NCI-H2196 (cell line): ENCODE results near the gene MIF4GD.
"Not testable (repeated sequence)": the region's sequence is repeated elsewhere in the genome, so short reads cannot be mapped to it uniquely, and the experiment has no call there.

Source experiments
- DNase-seq: peaks from one replicate; lab custom pipeline; 2025; ENCODE audit not compliant: unreplicated experiment; lab: John Stamatoyannopoulos, UW

MIF4GD gene, protein sequence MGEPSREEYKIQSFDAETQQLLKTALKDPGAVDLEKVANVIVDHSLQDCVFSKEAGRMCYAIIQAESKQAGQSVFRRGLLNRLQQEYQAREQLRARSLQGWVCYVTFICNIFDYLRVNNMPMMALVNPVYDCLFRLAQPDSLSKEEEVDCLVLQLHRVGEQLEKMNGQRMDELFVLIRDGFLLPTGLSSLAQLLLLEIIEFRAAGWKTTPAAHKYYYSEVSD

DNA sequence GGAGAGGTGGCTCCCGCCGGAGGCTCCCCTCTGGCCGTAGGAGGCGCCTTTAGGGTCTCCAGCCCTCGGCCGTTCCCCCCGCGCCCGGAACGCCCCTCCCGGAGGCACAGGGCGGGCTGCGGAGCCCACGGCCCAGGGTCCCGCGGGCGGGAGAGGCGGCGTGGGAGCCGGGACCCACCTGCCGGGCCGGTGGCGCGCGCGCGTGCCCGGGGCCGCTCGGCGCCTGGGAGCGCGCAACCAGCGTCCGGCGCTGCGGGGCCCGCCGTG is at the start of gene MIF4GD:
Gene MIF4GD (minus strand): TSS at position 266 of the 267 bp plus-strand sequence. CDS start 1,036 bp downstream, outside the sequence.
- DNase-seq, result no peak

DNA sequence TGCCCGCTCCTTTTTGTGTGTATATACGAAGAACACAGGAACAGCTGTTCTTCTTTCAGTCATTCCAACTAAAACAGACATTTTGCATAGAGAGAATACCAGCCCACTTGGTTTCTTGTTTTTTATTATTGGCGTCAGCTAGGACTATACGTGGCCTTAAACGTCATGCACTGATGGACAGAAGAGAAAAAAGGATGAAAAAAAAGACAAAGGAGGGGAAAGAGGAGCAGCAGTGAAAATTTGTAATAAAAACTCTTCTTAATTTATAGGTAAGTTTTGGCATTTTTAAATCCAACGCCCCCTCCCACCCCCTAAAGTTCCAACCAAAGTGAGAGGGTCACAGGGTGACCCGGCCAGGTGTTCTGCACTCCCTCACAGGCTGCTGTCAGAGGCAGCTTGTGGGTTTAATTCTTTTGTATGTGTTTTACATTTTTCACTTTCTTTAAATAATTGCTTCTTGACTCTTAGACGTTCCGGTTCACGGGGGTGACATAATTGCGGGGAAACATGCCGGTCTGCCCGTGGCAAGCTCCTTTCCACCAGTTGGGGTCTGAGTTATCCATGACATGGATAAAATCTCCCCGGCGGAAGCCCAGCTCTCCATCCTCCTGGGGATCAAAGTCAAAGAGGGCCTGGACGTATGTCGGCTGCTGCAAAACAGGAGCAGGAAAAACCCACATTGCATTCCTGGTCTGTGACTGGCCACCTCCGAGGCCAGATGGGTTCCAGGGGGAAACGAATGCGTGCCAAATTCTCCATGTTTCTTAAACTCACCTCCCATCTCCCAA is 49.1 kb upstream of the MIF4GD start:
- DNase-seq, result no peak

DNA sequence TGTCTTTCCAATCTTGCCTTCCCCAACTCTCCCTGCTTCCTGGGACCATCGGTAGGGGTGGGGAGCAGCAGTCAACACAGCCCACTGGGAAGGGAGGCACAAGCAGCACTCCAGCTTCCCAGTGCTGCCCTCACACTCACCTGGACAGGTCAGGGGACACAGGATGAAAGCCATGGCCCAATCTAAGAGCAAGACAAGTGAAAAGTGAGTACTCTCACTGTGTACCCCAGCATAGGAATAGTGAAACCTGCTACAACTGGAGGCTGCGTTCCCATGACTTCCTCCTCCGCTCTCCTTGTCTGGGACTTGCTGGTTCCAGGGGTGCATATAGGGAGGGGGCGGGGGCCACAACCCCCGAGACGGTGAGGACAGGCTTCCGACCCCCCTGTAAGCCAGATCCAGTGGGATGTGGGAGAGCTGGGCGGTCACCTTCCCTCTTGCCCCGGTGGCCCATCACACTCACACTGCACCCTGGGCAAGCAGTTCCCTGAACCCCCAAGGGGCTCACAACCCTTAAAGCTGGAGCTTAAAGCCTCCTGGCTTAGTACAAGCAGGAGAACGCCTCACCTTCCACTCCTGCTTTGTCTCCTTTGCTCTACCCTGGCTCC is 47.7 kb upstream of the MIF4GD start:
- no peak for DNase-seq

DNA sequence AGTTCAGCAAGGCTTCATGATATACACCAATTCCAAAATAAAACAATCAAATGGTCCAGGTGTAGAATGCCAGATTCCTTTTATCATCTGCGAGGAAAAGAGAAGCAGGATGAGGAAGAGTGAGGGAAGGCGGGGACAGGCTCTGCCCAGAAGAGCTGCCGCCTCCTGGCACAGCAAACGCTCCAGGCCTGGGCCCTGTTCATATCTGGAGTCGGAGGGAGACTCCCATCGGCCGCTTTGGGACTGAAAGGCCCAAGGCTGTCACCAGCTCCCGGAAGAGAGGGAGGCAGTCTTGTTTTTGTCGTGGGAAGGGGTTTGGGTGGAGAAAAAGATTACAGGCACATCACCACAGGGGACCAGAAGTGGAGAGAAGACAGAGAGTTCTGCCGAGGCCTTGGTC is 47.2 kb upstream of the MIF4GD start:
- no peak for DNase-seq

DNA sequence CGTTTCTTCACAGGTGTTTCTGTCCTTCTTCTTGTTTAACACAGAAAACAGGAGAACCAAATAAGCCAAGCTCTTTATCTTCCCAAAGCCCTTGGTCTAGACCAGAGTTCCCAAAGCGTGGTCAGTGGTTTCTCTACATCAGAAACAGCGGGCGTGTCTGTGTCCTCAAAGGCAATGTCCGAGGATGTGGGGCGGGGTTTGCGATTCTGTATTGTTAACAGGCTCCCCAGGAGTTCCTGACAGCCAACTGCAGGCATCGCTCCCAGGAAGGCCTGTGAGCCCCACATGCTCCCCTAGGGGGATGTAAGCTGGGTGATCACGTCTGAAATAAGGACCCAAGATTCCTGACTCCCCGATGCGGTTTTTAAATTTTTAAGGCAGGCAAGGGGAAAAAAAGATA is 46.6 kb upstream of the MIF4GD start:
- no peak for DNase-seq

DNA sequence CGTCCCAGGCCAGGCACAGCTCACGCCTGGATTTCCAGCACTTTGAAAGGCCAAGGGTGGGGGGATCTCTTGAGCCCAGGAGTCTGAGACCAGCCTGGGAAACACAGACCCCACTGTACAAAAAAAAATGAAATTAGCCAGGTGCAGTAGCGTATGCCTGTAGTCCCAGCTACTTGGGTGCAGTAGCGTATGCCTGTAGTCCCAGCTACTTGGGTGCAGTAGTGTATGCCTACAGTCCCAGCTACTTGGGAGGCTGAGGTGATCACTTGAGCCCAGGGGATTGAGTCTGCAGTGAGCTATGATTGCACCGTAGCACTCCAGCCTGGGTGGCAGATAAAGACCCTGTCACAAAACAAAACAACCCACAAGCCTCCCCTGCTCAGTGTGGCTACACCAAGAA is 45.2 kb upstream of the MIF4GD start:
- DNase-seq, result no peak

DNA sequence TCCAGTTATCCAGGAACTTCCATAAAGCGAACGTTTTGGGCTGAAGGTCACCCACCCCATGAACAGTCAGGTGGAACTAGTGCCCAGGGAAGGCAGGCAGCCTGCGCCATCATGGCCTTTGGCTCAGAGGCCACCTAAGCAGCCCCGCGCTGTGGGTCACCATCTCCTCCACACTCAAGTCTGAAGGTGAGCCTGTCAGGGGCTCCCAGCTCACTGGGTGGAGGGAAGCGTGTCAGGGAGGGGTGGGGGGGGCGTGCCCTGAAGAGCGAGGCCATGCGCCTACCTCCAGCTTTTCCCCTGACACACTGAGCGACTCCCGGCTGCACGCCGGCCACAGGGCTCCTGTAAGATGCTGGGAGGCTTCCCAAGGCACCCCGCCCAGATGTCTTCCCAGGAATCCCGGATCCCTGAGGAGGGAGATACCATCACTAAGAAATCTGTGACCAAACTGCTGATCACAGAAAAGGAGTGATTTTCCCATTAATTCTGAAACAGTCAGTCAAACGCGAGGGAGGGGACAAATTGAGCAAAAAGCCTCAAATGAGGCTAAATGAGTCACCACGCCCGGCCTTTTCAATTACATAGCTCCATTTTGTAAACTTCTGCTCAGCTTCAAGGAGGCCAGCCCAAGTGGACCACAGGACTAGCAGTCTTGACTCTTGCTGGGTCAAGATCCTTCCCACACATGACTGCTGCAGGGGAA is 44.7 kb upstream of the MIF4GD start:
- no peak for DNase-seq

DNA sequence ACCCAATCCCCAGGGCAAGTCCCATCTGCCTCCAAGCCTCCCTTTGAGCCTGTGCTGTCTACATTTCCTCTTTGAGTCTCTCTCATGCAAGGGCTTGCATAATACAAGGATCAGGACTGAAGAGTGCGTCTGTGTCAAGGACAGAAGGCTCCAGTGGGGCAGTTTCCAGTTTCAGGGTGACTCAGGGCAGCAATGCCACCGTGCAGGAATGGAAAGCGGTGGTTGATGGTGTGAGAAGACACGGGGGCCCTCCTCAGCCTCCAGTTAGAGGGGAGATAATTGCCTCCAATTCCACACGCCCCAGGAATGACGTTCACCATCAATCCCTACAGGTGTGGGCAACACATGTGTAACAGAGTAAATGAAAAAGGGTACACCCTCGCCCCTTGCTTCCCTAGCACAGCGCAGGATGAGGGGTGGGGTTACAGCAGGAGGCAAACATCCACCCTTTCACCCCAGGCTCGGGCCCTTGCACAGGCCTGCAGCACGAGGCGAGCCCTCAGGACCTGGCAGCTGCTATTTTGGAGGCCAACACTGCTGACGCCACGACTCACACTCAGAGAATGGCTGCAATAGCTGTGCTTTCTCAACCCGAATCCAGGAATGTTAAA is 43.0 kb upstream of the MIF4GD start:
- DNase-seq, result no peak

DNA sequence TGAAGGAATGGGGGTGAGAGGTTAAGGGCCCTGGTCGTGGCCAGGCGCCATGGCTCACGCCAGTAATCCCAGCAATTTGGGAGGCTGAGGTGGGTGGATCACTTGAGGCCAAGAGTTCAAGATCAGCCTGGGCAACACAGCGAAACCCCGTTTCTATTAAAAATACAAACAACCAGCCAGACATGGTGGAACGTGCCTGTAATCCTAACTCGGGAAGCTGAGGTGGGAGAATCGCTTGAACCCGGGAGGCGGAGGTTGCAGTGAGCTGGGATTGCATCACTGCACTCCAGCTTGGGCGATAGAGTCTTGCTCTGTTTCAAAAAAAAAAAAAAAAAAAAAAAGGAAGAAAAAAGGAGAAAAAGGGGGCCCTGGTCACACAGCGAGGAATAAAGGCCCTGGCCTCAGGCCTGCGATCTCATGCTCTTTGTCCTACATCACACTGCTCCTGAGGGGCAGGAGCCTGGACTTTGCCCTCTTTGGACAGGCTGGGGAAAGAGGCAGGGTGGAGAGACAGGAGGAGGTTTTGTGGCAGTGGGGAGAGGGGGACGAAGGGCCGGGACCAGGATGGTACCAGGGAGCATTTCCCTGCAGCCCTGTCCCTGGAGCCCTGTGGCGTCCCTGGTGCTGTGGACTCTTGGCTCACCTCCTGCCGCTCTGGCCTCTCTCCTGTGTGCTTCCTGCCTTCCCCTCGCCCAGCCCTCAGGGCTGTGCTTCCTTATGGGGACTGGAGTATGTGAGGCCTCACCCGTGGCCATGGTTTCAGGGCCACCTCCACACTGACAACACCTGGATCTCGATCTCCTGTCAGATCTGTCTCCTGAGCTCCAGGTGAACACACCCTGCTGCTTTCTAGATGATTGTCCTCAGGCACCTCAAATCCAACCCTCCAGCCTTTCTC is 38.0 kb upstream of the MIF4GD start:
- DNase-seq, result no peak

DNA sequence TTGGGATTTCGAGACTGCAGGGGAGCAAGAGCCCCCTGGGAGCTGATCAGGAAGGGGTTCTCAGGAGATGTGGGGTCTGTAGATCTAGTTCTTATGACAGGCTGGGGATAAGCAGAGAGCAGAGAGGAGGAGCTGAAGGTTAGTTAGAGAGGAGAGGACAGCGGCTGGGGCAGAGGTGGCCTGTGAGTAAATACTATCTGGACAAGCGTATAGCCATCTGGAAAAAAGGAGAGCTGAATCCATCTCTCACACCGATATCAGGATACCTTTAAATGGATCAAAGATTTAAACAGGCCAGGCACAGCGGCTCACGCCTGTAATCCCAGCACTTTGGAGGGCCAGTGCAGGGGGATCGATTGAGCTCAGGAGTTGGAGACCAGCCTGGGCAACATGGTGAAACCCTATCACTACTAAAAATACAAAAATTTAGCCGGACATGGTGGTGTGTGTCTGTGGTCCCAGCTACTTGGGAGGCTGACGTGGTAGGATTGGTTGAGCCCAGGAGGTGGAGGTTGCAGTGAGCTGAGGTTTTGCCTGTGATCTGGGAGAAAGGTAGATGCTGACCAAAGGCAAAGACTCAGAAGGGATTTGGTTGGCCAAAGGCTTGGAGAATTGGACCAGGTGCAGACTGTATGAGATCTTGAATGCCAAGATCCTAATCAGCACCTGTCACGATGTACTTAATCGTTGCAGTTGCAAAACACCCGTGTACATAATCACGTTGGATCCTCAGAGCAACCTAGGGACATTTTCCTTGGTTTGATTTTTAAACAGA is 37.1 kb upstream of the MIF4GD start:
- DNase-seq, result no peak

DNA sequence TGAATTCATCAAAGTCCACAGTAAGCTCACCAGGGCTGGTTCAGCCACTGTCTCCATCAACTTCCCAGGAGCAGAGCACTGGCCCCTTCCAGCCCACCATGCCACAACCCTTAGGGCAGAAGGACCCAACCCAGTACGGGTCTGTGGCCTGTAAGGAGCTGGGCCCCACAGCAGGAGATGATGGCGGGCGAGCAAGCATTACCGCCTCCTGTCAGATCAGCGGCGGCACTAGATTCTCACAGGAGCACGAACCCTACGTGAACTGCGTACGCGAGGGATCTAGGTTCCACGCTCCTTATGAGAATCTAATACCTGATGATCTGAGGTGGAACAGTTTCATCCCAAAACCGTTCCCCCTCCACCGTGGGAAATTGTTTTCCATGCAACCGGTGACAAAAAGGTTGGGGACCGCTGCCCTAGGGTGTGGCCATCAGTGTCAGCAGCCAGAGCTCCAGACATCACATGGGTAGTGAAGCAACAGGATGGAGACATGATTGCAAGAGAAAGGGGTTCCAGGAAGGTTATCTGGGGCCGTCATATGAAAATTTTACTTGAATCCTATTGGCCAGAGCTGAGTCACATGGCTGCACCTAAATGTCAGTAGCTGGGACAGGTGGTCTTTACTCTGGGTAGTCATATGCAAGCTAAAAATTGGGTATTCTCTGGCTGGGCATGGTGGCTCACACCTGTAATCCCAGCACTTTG is 30.6 kb upstream of the MIF4GD start:
- DNase-seq, result no peak

DNA sequence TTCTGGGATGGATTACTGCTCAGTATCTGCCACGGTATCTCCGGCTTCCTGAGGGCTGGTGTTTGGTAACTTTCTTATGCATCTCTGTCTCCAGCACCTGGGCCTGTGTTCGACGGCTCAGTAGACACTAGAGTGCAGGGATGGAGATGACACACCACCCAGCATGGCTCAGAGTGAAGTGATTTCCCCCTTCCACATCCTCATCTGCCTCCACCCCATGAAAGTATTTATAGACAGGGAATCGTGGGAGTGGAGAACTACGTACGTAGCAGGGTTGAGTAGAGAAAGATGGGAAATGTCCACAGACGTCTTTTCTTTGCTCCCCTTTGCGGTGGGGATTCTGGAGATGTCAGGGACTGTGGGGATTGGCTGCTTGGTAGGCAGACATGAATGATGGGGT is 30.0 kb upstream of the MIF4GD start:
- DNase-seq, result no peak

DNA sequence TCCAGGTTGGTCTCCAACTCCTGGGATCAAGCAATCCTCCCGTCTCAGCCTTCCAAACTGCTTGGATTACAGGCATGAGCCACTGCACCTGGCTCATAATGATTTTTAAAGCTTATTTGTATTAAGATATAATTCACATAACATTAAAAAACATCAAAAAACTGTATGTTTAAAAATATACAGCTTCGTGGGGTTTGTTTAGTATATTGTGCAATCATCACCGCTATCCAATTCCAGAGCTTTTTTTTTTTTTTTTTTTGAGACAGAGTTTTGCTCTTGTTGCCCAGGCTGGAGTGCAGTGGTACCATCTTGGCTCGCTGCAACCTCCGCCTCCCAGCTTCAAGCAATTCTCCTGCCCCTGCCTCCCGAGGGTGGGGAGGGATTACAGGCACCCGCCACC is 29.2 kb upstream of the MIF4GD start:
- DNase-seq, result no peak

DNA sequence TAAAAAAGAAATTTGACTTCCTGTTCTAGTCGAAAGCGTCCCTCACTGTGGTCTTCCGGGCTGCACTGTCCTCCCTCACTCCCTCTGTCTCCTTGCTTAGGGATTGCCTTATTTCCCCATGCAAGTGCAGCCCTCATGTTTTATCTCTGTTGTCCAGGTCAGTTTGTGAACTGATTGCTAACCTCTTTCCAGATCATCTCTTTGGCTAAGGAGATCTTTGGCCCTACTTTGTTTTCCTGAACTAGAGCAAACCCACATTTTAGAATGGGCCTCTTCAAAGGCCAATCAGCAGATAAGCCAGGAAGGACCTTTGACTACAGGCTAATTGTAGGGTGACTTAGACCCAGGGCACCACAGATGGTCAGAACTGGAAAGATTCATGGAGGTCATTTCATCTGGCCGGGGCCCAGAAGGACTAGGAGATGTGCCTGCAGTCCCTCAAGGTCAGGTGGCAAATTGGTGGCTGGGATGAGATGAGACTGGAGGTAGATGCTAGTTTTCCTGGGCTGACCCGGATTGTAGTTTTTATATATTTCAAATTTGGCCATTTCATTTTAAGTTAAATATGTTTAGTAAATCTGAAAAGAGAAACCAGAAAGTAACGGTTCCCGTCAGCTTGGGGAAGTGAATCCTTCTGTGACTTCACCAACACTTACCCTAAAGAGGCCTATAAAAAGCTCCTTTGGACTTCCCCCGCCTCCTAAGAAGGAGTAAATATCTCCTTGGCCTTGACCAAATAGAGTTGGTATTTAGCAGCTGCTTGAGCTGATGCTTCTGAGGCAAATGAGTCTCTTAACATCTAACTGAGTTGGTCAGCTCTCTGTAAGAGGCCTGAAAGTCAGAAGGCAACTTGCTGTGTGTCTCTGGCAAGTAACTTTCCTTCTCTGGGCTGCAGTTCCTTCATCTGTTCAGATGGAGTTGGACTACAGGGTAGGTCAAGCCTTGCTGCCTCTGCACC is 24.4 kb upstream of the MIF4GD start:
- no peak for DNase-seq

DNA sequence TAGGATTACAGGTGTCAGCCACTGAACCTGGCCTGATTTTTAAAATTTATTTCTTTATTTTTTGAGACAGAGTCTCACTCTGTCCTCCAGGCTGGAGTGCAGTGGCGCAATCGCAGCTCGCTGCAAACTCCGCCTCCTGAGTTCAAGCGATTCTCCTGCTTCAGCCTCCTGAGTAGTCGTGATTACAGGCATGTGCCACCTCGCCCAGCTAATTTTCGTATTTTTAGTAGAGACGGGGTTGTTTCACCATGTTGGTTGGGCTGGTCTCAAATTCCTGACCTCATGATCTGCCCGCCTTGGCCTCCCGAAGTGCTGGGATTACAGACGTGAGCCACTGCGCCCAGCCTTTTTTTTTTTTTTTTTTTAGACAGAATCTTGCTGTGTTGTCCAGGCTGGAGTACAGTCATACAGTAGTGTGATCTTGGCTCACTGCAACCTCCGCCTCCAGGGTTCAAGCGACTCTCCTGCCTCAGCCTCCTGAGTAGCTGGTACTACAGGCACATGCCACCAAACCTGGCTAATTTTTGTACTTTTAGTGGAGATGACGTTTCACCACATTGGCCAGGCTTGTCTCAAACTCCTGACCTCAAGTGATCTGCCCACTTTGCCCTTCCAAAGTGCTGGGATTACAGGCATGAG is 21.9 kb upstream of the MIF4GD start:
- not testable (repeated sequence) for DNase-seq

DNA sequence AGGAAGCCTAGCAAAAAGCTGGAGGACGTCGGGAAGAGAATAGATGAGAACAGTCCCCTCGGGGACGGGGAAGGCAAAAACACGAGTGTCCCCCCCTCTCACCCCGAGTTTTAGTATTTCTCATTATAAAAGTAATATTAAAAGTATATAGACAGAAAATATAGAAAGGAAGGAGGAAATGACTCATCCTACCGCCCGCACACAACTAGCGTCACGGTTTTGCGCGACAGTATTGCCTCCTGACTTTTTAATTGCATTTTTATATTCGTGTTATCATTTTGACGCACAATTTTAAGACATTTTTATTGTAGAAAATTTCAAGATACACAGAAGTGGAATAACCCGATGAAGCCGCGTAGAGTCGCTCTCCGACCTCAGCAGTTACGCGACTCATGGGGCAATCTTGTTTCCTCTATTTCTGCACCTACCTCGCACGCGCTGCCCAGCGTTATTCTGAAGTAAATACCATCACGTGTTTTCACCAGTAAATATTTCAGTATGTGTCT is 18.9 kb upstream of the MIF4GD start:
- peak; percentile 28 for DNase-seq

DNA sequence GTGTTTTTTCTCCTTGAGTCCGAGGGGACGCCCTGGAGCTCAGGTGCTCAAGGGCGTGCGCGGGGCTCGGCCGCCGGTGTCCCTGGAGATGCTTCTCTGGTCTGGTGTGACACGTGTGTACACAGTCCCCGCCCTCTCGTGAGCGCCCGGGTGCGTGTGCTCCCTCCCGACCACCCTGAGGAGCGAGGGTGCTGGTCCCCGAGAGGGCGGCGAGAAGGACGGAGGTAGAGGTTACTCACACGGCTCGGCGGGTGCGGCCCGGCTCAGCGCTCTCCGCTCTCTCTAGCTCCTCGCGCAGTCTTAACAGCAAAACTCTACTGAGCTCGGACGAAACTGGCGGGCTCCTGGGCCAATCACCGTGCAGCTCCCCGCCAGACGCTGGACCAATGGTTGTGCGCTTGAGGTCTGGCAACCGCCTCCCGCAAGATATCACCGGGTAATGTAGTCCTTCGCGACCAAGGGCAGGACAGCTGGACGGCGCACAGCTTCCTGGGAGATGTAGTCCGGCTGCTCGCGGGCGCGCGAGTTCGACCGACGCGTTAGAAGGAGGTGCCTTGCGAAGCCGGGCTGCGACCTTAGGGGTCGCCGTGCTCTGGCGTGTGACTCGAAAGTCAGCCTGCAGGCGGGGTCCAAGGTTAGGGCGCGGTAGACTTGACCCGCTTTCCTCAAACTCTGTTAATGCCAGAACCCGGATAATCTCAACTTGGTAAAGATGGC is 18.2 kb upstream of the MIF4GD start, which contains the start of gene SLC25A19:
Gene SLC25A19 (minus strand): TSS at position 319 of the 717 bp plus-strand sequence. CDS start 2,669 bp downstream, outside the sequence.
- DNase-seq, result peak; percentile 97
